Lung (tissue), 12 donors: ENCODE results near the gene AP1G2. TPM values are rescaled to one million over a fixed set of nuclear protein-coding genes. Genes with fewer than 3 reads are reported as not detected.
A peak's percentile ranks its signal among the peaks of the same experiment; 100 is the strongest.

Experiments used
- ATAC-seq: fragments of 200-7000 bp; cut with Tn5 transposase; one replicate; pipeline ENCODE4 v1.9.1; 2020; ENCODE audit warnings: moderate number of reproducible peaks; ENCODE audit not compliant: insufficient read depth, low FRiP score
- DNase-seq, 3 donors: peaks; one replicate each; pipeline ENCODE4 v3.0.0-alpha.2; 2013 to 2017
- H3K27ac ChIP-seq, 2 donors: one replicate each; pipeline ENCODE4 v1.5.1; 2013; ENCODE audit warnings: mild to moderate bottlenecking in 2 of 2, moderate library complexity in 2 of 2, control low read depth in 1 of 2, inconsistent platforms in 1 of 2, low read depth in 1 of 2, low read length in 1 of 2
- H3K27me3 ChIP-seq, 3 donors: one replicate each; pipeline ENCODE4 v1.5.1; 2013; ENCODE audit warnings: low read length in 2 of 3; ENCODE audit not compliant: control insufficient read depth in 3 of 3, insufficient read depth in 3 of 3
- H3K36me3 ChIP-seq, 4 donors: one replicate each; pipeline ENCODE4 v1.5.1; 2013; ENCODE audit warnings: low read length in 4 of 4, mild to moderate bottlenecking in 1 of 4, moderate library complexity in 1 of 4; ENCODE audit not compliant: control insufficient read depth in 4 of 4, insufficient read depth in 4 of 4
- H3K4me1 ChIP-seq, 5 donors: one replicate each; pipeline ENCODE4 v1.5.1; 2013; ENCODE audit warnings: low read length in 5 of 5, mild to moderate bottlenecking in 2 of 5, moderate library complexity in 1 of 5; ENCODE audit not compliant: control insufficient read depth in 5 of 5, insufficient read depth in 5 of 5
- H3K4me3 ChIP-seq: one replicate; pipeline ENCODE4 v1.5.1; 2013; ENCODE audit warnings: mild to moderate bottlenecking, control low read depth, moderate library complexity
- H3K9ac ChIP-seq, 2 donors: one replicate each; pipeline ENCODE4 v1.5.1; 2013; ENCODE audit warnings: low read length in 2 of 2, control low read depth in 1 of 2; ENCODE audit not compliant: insufficient read depth in 1 of 2
- H3K9me3 ChIP-seq, 4 donors: one replicate each; pipeline ENCODE4 v1.5.1; 2013; ENCODE audit warnings: low read length in 3 of 4, mild to moderate bottlenecking in 1 of 4, moderate library complexity in 1 of 4; ENCODE audit not compliant: control insufficient read depth in 4 of 4, insufficient read depth in 3 of 4
- WGBS, 2 donors: extraction: QIAGEN DNeasy Blood & Tissue Kit; methylation state at CpG; one replicate each; pipeline ENCODE4 v1.1.7; 2013; 5-methylcytosine and 5-hydroxymethylcytosine counted together
- polyA plus RNA-seq, 2 donors: library from polyadenylated mRNA; stranded (reverse); fragments of 200-250 nt; gene quantifications; one replicate each; pipeline ENCODE4 v1.2.1, GENCODE V29; 2013
- total RNA-seq, 2 donors: library from RNA; depleted of rRNA in 1 of 2; stranded (reverse); fragments of >200 nt in 1 of 2; gene quantifications; one replicate each; pipeline ENCODE4 v1.2.1, GENCODE V29; 2014 to 2021
- TF ChIP-seq, protein P1 (sequence below): IDR thresholded peaks from 2 replicates; pipeline ENCODE4 v1.5.1; 2012; ENCODE audit warnings: mild to moderate bottlenecking; ENCODE audit errors: control extremely low read depth, extremely low read depth
- donor health status: control.
- donor health status: control.
- donor health status: Bipolar disorder and iron deficiency.
- donor health status: healthy.
- donor health status: DM: yes; HTN: yes; CAD: no.

The AP1G2 gene
- total and polyA plus RNA-seq, 4 donors, result 48.0 to 106 (median 81.8) TPM

DNA sequence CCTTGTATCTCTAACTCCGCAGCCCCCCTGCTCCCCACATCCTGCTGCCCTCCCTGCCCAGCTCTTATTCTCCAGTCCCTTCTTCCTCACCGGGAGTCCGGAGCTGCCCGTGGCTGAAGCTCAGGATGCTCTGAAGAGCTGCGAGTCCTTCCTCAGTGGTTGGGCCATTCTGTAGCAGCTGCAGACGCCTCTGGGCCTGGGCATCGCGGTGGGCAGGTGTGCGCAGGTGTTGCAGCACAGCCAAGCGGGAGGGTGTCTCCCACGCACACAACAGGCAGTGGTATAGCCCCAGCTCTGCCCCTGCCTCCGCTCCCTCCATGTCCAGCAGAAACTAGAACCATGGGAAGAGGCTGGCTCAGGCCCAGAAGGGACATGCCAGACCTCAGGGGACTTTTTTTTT is 36.2 kb downstream of the AP1G2 start:
- Histone ChIP-seq H3K4me3 (no peak overlapping the region), H3K27ac (no peak overlapping the region), H3K36me3 (no peaks in the 10 kb centered on the region), H3K4me1 (peaks cover 0 to 5% (median 0%) of the 10 kb centered on the region in 5 donors), H3K9me3 (no peaks in the 10 kb centered on the region), H3K27me3 (no peaks in the 10 kb centered on the region), H3K9ac (no peak overlapping the region)
- 94 to 95% methylated on average over 12 of the region's 12 CpGs for WGBS, 2 donors
- TF ChIP-seq, protein P1, sequence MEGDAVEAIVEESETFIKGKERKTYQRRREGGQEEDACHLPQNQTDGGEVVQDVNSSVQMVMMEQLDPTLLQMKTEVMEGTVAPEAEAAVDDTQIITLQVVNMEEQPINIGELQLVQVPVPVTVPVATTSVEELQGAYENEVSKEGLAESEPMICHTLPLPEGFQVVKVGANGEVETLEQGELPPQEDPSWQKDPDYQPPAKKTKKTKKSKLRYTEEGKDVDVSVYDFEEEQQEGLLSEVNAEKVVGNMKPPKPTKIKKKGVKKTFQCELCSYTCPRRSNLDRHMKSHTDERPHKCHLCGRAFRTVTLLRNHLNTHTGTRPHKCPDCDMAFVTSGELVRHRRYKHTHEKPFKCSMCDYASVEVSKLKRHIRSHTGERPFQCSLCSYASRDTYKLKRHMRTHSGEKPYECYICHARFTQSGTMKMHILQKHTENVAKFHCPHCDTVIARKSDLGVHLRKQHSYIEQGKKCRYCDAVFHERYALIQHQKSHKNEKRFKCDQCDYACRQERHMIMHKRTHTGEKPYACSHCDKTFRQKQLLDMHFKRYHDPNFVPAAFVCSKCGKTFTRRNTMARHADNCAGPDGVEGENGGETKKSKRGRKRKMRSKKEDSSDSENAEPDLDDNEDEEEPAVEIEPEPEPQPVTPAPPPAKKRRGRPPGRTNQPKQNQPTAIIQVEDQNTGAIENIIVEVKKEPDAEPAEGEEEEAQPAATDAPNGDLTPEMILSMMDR, result no peak
- no peak for DNase-seq
- no peak for ATAC-seq

DNA sequence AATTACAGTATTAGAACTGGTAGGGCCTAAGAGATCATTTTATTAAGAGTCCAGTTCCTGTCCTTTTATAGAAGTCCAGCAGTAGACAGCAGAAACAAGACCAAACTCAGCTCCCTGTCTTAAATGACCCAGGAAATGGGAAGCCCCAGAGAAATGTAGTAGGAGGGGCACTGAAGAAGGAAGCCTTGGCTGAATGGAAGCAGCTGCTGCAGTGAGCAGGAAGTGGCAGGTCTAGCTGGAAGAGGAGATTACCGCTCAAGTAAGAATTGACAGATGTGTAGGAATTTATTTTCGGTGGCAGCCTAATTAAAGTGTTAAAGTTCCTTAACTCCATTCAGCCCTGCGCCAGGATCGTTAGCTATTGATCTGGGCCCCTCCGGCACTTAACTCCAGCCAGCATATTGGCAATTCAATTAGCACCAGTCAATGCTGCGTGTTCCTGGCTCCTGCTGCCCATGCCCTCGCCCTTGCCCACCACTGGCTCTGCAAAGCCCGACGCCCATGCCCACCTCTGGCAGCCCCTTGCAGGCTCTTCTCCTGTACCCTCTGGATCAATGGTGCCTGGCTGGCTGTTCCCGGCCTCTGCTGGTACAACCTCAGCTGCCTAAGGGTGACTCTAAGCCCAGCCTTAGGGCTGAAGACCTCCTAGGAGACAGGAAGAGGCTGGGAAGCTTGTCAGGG is 37.1 kb downstream of the AP1G2 start:
- Histone ChIP-seq H3K36me3 (peaks cover 0 to 4% (median 0%) of the 10 kb centered on the region in 4 donors), H3K9me3 (no peaks in the 10 kb centered on the region), H3K9ac (no peak overlapping the region), H3K27me3 (no peaks in the 10 kb centered on the region), H3K4me1 (peaks cover 0 to 5% (median 0%) of the 10 kb centered on the region in 5 donors), H3K4me3 (no peak overlapping the region), H3K27ac (no peak overlapping the region)
- ATAC-seq (no peak), DNase-seq (peak; percentile 54 to 79 (median 64))
- TF ChIP-seq, protein P1, result no peak
- 62 to 68% methylated on average over 10 of the region's 10 CpGs for WGBS, 2 donors

DNA sequence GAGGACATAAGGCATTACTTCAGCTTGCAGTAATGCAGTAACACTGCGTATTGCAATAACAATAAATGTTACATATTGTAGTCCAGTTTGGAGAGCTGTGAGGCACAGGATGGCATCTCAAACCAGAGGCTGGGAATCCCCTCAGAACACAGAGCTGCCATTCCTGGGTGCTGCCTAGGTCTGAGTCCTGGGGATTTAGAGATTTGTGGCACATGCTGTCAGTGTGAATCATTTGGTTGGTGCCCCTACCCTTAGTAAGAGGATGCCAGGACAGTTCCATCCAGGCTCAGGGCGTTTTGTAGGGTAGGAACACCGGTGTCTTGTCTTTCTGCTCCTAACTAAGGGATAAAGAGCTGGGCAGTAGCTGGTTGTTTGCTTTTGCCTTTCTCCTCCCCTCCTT is 38.6 kb downstream of the AP1G2 start:
- Histone ChIP-seq H3K27ac (no peak overlapping the region), H3K4me3 (no peak overlapping the region), H3K36me3 (peaks cover 0 to 4% (median 0%) of the 10 kb centered on the region in 4 donors), H3K9ac (no peak overlapping the region), H3K9me3 (no peaks in the 10 kb centered on the region), H3K4me1 (peaks cover 0 to 5% (median 0%) of the 10 kb centered on the region in 5 donors), H3K27me3 (no peaks in the 10 kb centered on the region)
- ATAC-seq (no peak), DNase-seq (no peak)
- WGBS, 2 donors, result 81 to 86% methylated on average over 3 of the region's 3 CpGs
- TF ChIP-seq, protein P1, result no peak
